Liver (tissue), 9 donors: ENCODE data around the gene AATK. TPM values are rescaled to one million over a fixed set of nuclear protein-coding genes. Genes with fewer than 3 reads are reported as not detected.

Experiments
- DNase-seq: peaks from one replicate; pipeline ENCODE4 v3.0.0-alpha.2; 2017; ENCODE audit warnings: low spot score
- H3K27ac ChIP-seq, 2 donors: one replicate each; pipeline ENCODE4 v1.7.0; 2013; ENCODE audit warnings: inconsistent platforms in 2 of 2, low read length in 2 of 2, control low read depth in 1 of 2, low read depth in 1 of 2, mild to moderate bottlenecking in 1 of 2
- H3K27me3 ChIP-seq, 4 donors: one replicate each; pipeline versions ENCODE4 v1.6.1 to v1.7.0; 2013; ENCODE audit warnings: low read length in 3 of 4, inconsistent platforms in 1 of 4, mild to moderate bottlenecking in 1 of 4, moderate library complexity in 1 of 4; ENCODE audit not compliant: control insufficient read depth in 4 of 4, insufficient read depth in 4 of 4
- H3K36me3 ChIP-seq, 4 donors: one replicate each; pipeline versions ENCODE4 v1.6.1 to v1.7.0; 2013; ENCODE audit warnings: low read length in 3 of 4, mild to moderate bottlenecking in 3 of 4, low read depth in 1 of 4, moderate library complexity in 1 of 4; ENCODE audit not compliant: control insufficient read depth in 4 of 4, insufficient read depth in 3 of 4
- H3K4me1 ChIP-seq, 4 donors: one replicate each; pipeline versions ENCODE4 v1.6.1 to v1.7.0; 2013; ENCODE audit warnings: low read length in 3 of 4, mild to moderate bottlenecking in 3 of 4, moderate library complexity in 1 of 4; ENCODE audit not compliant: control insufficient read depth in 4 of 4, insufficient read depth in 4 of 4
- H3K4me3 ChIP-seq, 3 donors: one replicate each; pipeline versions ENCODE4 v1.6.1 to v1.7.0; 2013; ENCODE audit warnings: low read length in 3 of 3, control low read depth in 1 of 3, low read depth in 1 of 3, mild to moderate bottlenecking in 1 of 3
- H3K9ac ChIP-seq, 2 donors: one replicate each; pipeline ENCODE4 v1.7.0; 2013; ENCODE audit warnings: low read length in 2 of 2, mild to moderate bottlenecking in 2 of 2, moderate library complexity in 2 of 2, control low read depth in 1 of 2, low read depth in 1 of 2
- H3K9me3 ChIP-seq, 4 donors: one replicate each; pipeline versions ENCODE4 v1.6.1 to v1.7.0; 2013; ENCODE audit warnings: low read length in 3 of 4; ENCODE audit not compliant: control insufficient read depth in 4 of 4
- ATF3 ChIP-seq: IDR thresholded peaks from 2 replicates; pipeline ENCODE4 v1.6.1; 2016; ENCODE audit warnings: antibody characterized with exemption
- EGR1 ChIP-seq, 2 donors: IDR thresholded peaks; 2 replicates each; pipeline ENCODE4 v1.6.1; 2016 to 2018; ENCODE audit warnings: antibody characterized with exemption in 2 of 2, low read depth in 2 of 2
- FOXA1 ChIP-seq: IDR thresholded peaks from 2 replicates; pipeline ENCODE4 v1.6.1; 2016; ENCODE audit warnings: antibody characterized with exemption
- FOXA2 ChIP-seq: IDR thresholded peaks from 2 replicates; pipeline ENCODE4 v1.6.1; 2016; ENCODE audit warnings: antibody characterized with exemption
- GABPA ChIP-seq, 2 donors: IDR thresholded peaks in 1 of 2; conservative IDR thresholded peaks in 1 of 2; 2 replicates each; pipeline ENCODE4 v1.6.1; 2016; ENCODE audit warnings: antibody characterized with exemption in 2 of 2, mild to moderate bottlenecking in 1 of 2, moderate library complexity in 1 of 2
- HNF4A ChIP-seq, 2 donors: conservative IDR thresholded peaks; 2 replicates each; pipeline ENCODE4 v1.6.1; 2016; ENCODE audit warnings: antibody characterized with exemption in 2 of 2, mild to moderate bottlenecking in 2 of 2
- HNF4G ChIP-seq: IDR thresholded peaks from 2 replicates; pipeline ENCODE4 v1.6.1; 2016; ENCODE audit warnings: antibody characterized with exemption
- JUND ChIP-seq, 2 donors: IDR thresholded peaks; 2 replicates each; pipeline ENCODE4 v1.6.1; 2016; ENCODE audit warnings: antibody characterized with exemption in 2 of 2
- NR2F2 ChIP-seq: IDR thresholded peaks from 2 replicates; pipeline ENCODE4 v1.6.1; 2016; ENCODE audit warnings: antibody characterized with exemption
- RAD21 ChIP-seq, 2 donors: IDR thresholded peaks; 2 replicates each; pipeline ENCODE4 v1.6.1; 2016; ENCODE audit warnings: antibody characterized with exemption in 2 of 2, mild to moderate bottlenecking in 2 of 2
- RXRA ChIP-seq, 2 donors: IDR thresholded peaks; 2 replicates each; pipeline ENCODE4 v1.6.1; 2017 to 2018; ENCODE audit warnings: antibody characterized with exemption in 2 of 2, mild to moderate bottlenecking in 1 of 2
- SP1 ChIP-seq: IDR thresholded peaks from 2 replicates; pipeline ENCODE4 v1.6.1; 2018; ENCODE audit warnings: antibody characterized with exemption, mild to moderate bottlenecking
- TAF1 ChIP-seq: conservative IDR thresholded peaks from 2 replicates; pipeline ENCODE4 v1.6.1; 2016; ENCODE audit warnings: antibody characterized with exemption, mild to moderate bottlenecking
- YY1 ChIP-seq: IDR thresholded peaks from 2 replicates; pipeline ENCODE4 v1.6.1; 2016; ENCODE audit warnings: antibody characterized with exemption, mild to moderate bottlenecking
- ZBTB33 ChIP-seq: IDR thresholded peaks from 2 replicates; pipeline ENCODE4 v1.6.1; 2016; ENCODE audit warnings: antibody characterized with exemption
- WGBS: extraction: QIAGEN DNeasy Blood & Tissue Kit; methylation state at CpG from one replicate; pipeline ENCODE4 v1.1.7; 2013; 5-methylcytosine and 5-hydroxymethylcytosine counted together
- polyA plus RNA-seq, 2 donors: library from polyadenylated mRNA; stranded (reverse) in 1 of 2; unstranded in 1 of 2; fragments of 200-250 nt in 1 of 2; fragments of >200 nt in 1 of 2; fragmentation: Nextera tagmentation in 1 of 2; extraction: Ambion mirVana in 1 of 2; gene quantifications; one replicate each; pipeline versions ENCODE4 v1.2.1 to v1.2.3, GENCODE V29; 2013 to 2015
- total RNA-seq, 2 donors: library from RNA; depleted of rRNA; stranded (reverse); fragments of >200 nt; gene quantifications; one replicate each; pipeline ENCODE4 v1.2.3, GENCODE V29; 2014
- TF ChIP-seq, protein P1 (sequence below): IDR thresholded peaks from 2 replicates; pipeline ENCODE4 v1.6.1; 2016; ENCODE audit warnings: antibody characterized with exemption, mild to moderate bottlenecking
- TF ChIP-seq, protein P2 (sequence below): IDR thresholded peaks from 2 replicates; pipeline ENCODE4 v1.6.1; 2016; ENCODE audit warnings: antibody characterized with exemption
- TF ChIP-seq, protein P3 (sequence below): fragments of 150-350 bp; IDR thresholded peaks from 2 replicates; pipeline ENCODE4 v1.5.1; 2017; ENCODE audit warnings: improper control_type of control experiment, low read depth, low read length; ENCODE audit not compliant: missing input control
- donor health status: healthy.
- donor health status: healthy.
- donor health status: healthy.
- donor health status: healthy.
- donor health status: healthy.

AATK gene
- total and polyA plus RNA-seq, 4 donors = 0.24 to 2.3 (median 0.62) TPM

DNA sequence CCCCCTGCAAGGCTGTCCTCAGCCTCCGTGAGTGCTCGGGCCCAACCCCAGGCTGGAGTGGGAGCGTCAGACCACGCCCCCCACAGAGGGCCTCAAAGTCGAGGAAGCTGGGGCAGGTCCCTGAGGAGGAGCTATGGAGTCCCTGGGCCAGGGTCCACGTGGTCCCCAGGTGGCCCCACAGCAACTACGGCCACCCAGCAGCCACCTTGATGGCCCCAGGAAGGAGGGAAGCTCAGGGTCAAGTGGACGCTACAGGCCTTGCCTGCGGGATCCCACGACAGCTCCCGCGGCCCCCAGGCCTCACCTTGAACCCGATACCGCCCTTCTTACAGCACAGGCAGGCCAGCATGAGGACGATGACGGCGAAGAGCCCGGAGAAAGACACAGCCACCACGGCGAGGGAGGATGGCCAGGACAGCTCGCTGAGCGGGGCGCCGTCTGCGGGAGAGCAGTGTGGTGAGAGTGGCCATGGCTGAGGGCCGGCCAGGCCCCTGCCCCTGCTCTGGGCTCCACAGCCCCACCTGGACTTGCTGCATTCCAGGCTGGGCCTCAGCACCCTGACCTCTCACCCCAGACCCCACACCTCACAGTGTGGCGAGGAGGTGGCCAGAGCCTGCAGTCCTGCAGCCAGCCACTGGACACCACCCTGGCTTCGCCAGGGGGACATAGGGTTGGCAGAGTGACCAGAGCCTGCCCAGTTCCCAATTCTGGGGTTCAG, 31.8 kb downstream of the AATK start:
- no peaks in the 10 kb centered on the region for H3K27me3 ChIP-seq
- TF ChIP-seq HNF4G = no peak
- no peak for TF ChIP-seq ZBTB33
- TF ChIP-seq RXRA (IDR thresholded peaks at IDR 0.05) = no peak
- no peak for TF ChIP-seq SP1
- no peak for TF ChIP-seq EGR1 (IDR thresholded peaks at IDR 0.05; ENCODE audit: low read depth in 2 of 2)
- no peak for TF ChIP-seq JUND (IDR thresholded peaks at IDR 0.05)
- TF ChIP-seq NR2F2 = no peak
- TF ChIP-seq YY1 = no peak
- no peak for TF ChIP-seq GABPA (IDR thresholded peaks at IDR 0.05 in 1 of 2, conservative IDR thresholded peaks at IDR 0.05 in 1 of 2)
- TF ChIP-seq FOXA1 = no peak
- TF ChIP-seq, protein P1, sequence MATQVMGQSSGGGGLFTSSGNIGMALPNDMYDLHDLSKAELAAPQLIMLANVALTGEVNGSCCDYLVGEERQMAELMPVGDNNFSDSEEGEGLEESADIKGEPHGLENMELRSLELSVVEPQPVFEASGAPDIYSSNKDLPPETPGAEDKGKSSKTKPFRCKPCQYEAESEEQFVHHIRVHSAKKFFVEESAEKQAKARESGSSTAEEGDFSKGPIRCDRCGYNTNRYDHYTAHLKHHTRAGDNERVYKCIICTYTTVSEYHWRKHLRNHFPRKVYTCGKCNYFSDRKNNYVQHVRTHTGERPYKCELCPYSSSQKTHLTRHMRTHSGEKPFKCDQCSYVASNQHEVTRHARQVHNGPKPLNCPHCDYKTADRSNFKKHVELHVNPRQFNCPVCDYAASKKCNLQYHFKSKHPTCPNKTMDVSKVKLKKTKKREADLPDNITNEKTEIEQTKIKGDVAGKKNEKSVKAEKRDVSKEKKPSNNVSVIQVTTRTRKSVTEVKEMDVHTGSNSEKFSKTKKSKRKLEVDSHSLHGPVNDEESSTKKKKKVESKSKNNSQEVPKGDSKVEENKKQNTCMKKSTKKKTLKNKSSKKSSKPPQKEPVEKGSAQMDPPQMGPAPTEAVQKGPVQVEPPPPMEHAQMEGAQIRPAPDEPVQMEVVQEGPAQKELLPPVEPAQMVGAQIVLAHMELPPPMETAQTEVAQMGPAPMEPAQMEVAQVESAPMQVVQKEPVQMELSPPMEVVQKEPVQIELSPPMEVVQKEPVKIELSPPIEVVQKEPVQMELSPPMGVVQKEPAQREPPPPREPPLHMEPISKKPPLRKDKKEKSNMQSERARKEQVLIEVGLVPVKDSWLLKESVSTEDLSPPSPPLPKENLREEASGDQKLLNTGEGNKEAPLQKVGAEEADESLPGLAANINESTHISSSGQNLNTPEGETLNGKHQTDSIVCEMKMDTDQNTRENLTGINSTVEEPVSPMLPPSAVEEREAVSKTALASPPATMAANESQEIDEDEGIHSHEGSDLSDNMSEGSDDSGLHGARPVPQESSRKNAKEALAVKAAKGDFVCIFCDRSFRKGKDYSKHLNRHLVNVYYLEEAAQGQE = no peak
- TF ChIP-seq FOXA2 = no peak
- TF ChIP-seq, protein P2, sequence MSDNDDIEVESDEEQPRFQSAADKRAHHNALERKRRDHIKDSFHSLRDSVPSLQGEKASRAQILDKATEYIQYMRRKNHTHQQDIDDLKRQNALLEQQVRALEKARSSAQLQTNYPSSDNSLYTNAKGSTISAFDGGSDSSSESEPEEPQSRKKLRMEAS = no peak
- TF ChIP-seq, protein P3, sequence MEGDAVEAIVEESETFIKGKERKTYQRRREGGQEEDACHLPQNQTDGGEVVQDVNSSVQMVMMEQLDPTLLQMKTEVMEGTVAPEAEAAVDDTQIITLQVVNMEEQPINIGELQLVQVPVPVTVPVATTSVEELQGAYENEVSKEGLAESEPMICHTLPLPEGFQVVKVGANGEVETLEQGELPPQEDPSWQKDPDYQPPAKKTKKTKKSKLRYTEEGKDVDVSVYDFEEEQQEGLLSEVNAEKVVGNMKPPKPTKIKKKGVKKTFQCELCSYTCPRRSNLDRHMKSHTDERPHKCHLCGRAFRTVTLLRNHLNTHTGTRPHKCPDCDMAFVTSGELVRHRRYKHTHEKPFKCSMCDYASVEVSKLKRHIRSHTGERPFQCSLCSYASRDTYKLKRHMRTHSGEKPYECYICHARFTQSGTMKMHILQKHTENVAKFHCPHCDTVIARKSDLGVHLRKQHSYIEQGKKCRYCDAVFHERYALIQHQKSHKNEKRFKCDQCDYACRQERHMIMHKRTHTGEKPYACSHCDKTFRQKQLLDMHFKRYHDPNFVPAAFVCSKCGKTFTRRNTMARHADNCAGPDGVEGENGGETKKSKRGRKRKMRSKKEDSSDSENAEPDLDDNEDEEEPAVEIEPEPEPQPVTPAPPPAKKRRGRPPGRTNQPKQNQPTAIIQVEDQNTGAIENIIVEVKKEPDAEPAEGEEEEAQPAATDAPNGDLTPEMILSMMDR = no peak
- TF ChIP-seq ATF3 = no peak
- no peak for TF ChIP-seq HNF4A (conservative IDR thresholded peaks at IDR 0.05)
- no peak for TF ChIP-seq RAD21 (IDR thresholded peaks at IDR 0.05)
- TF ChIP-seq TAF1 = no peak
- no peak overlapping the region for H3K27ac ChIP-seq
- no peaks in the 10 kb centered on the region for H3K36me3 ChIP-seq
- H3K9ac ChIP-seq = no peak overlapping the region
- H3K4me1 ChIP-seq = peaks cover 0 to 7% (median 0%) of the 10 kb centered on the region in 4 donors
- H3K9me3 ChIP-seq = no peaks in the 10 kb centered on the region
- 89% methylated on average over 28 of the region's 28 CpGs for WGBS
- H3K4me3 ChIP-seq = no peak overlapping the region
- no peak for DNase-seq
